Activated naive CD4-positive, alpha-beta T cell treated with anti-CD3 and anti-CD28 coated beads, Interleukin-2, amount 50 U/mL, for 24 hours (primary cell): ENCODE data around the gene TMEM89.

ENCODE experiments used
- H3K27ac Mint-ChIP-seq: one replicate; pipeline ENCODE4 v1.8.0; 2021; ENCODE audit warnings: mild to moderate bottlenecking, mixed read lengths
- H3K27me3 Mint-ChIP-seq: one replicate; pipeline ENCODE4 v1.8.0; 2021; ENCODE audit warnings: mixed read lengths
- H3K36me3 Mint-ChIP-seq: one replicate; pipeline ENCODE4 v1.8.0; 2021; ENCODE audit warnings: mixed read lengths
- H3K4me1 Mint-ChIP-seq: one replicate; pipeline ENCODE4 v1.8.0; 2021; ENCODE audit warnings: mixed read lengths
- H3K4me3 Mint-ChIP-seq: one replicate; pipeline ENCODE4 v1.8.0; 2021; ENCODE audit warnings: mild to moderate bottlenecking, mixed read lengths
- H3K9me3 Mint-ChIP-seq: one replicate; pipeline ENCODE4 v1.8.0; 2021; ENCODE audit warnings: mixed read lengths

TMEM89 gene

GRCh38 chr3:48601622-48601994 is 20.0 kb downstream of the TMEM89 start:
- H3K4me1 Mint-ChIP-seq = no peaks in the 10 kb centered on the region
- no peak overlapping the region for H3K4me3 Mint-ChIP-seq
- H3K9me3 Mint-ChIP-seq = no peaks in the 10 kb centered on the region
- no peaks in the 10 kb centered on the region for H3K27me3 Mint-ChIP-seq
- H3K36me3 Mint-ChIP-seq = peaks cover 7% of the 10 kb centered on the region
- no peak overlapping the region for H3K27ac Mint-ChIP-seq

- Mint-ChIP-seq H3K4me3 (no peak overlapping the region), H3K4me1 (no peaks in the 10 kb centered on the region), H3K9me3 (no peaks in the 10 kb centered on the region), H3K27ac (no peak overlapping the region), H3K27me3 (no peaks in the 10 kb centered on the region), H3K36me3 (peaks cover 7% of the 10 kb centered on the region)
Measured at GRCh38 chr3:48600711-48601621, 20.6 kb downstream of the TMEM89 start.

- H3K27me3 Mint-ChIP-seq = no peaks in the 10 kb centered on the region
- H3K4me1 Mint-ChIP-seq = no peaks in the 10 kb centered on the region
- H3K36me3 Mint-ChIP-seq = peaks cover 7% of the 10 kb centered on the region
- no peak overlapping the region for H3K4me3 Mint-ChIP-seq
- H3K9me3 Mint-ChIP-seq = no peaks in the 10 kb centered on the region
- H3K27ac Mint-ChIP-seq = no peak overlapping the region
Measured at GRCh38 chr3:48599509-48600285, 21.9 kb downstream of the TMEM89 start.

DNA sequence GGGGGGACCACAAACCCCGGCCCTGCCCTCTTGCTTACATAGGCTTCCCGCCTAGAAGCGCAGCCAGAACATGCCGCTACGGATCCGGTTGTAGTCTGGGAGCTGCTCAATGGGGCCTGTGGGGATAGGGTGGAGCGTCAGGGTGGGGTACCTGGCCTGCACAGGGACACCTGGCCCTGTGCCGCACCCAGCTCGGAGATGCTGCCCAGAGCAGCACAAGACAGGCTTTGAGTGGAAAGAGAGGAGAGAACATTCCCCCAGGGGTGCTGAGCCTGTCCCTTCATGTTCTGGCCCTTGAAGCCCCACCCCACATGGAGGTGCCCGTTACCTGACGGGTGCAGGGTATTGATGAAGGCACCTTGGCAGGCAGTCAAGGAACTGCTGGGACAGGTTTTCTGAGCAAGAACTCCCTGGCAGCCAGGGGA is 22.5 kb downstream of the TMEM89 start:
- no peaks in the 10 kb centered on the region for H3K9me3 Mint-ChIP-seq
- H3K4me3 Mint-ChIP-seq = no peak overlapping the region
- H3K36me3 Mint-ChIP-seq = peaks cover 6% of the 10 kb centered on the region
- peaks cover 2% of the 10 kb centered on the region for H3K27me3 Mint-ChIP-seq
- H3K4me1 Mint-ChIP-seq = no peaks in the 10 kb centered on the region
- H3K27ac Mint-ChIP-seq = no peak overlapping the region

GRCh38 chr3:48598323-48599076 is 23.1 kb downstream of the TMEM89 start:
- Mint-ChIP-seq H3K36me3 (peaks cover 6% of the 10 kb centered on the region), H3K27me3 (peaks cover 2% of the 10 kb centered on the region), H3K27ac (no peak overlapping the region), H3K4me1 (no peaks in the 10 kb centered on the region), H3K9me3 (no peaks in the 10 kb centered on the region), H3K4me3 (no peak overlapping the region)

GRCh38 chr3:48597408-48597800 is 24.2 kb downstream of the TMEM89 start:
- Mint-ChIP-seq H3K4me3 (no peak overlapping the region), H3K4me1 (no peaks in the 10 kb centered on the region), H3K9me3 (no peaks in the 10 kb centered on the region), H3K27ac (peak overlapping the region; percentile 41), H3K27me3 (peaks cover 4% of the 10 kb centered on the region), H3K36me3 (peaks cover 2% of the 10 kb centered on the region)

GRCh38 chr3:48596676-48597407 is 24.7 kb downstream of the TMEM89 start:
- H3K27ac Mint-ChIP-seq = no peak overlapping the region
- H3K4me1 Mint-ChIP-seq = no peaks in the 10 kb centered on the region
- H3K36me3 Mint-ChIP-seq = no peaks in the 10 kb centered on the region
- no peaks in the 10 kb centered on the region for H3K9me3 Mint-ChIP-seq
- H3K27me3 Mint-ChIP-seq = peaks cover 4% of the 10 kb centered on the region
- no peak overlapping the region for H3K4me3 Mint-ChIP-seq

DNA sequence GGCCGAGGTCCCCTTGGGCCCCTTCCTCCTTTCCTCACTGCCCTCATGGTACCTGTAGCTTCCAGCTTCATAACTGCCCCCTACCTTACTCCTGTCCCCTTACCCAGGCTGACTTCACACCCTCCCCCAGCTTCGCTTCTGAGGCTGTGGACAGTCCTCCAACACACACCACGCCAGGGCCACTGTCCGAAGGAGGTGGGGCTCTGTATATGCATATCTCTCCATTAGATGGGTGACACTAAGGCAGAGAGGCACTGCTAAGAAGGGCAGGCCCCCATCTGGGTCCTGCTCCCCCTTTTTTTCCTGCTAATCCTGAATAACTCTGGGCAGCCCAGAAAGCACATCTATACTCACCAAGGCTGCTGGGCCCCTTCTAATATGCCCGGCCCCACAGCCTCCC is 25.4 kb downstream of the TMEM89 start:
- no peak overlapping the region for H3K27ac Mint-ChIP-seq
- no peaks in the 10 kb centered on the region for H3K36me3 Mint-ChIP-seq
- no peak overlapping the region for H3K4me3 Mint-ChIP-seq
- H3K27me3 Mint-ChIP-seq = peaks cover 4% of the 10 kb centered on the region
- H3K4me1 Mint-ChIP-seq = no peaks in the 10 kb centered on the region
- no peaks in the 10 kb centered on the region for H3K9me3 Mint-ChIP-seq

DNA sequence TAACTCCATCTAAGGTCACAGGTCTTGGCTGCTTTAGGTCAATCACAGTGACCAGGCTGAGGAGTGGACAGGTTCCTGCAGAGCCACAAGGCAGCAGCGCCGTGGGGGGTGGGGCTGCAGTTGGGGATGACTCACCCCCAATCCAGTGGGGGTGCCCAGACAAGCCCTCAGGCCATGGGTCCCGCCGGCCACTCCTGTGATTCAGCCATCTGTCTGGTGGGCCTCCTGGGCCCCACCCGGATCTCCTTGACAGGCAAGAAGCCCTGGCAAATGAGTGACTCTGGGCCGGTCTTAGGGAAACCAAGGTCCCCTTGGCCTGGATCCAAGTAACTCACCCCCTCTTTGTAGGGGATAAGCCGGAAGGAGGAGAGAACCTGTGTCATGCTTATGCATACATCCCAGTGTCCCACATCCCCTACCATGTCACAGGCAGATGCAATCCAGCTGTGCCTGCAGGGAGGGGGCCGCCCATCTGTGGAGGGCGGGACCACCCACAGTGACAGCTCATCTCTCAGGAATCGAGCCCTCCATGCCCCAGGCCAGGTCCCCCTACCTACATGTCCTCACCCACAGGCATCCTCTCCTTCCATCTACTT is 25.9 kb downstream of the TMEM89 start:
- Mint-ChIP-seq H3K27ac (no peak overlapping the region), H3K36me3 (no peaks in the 10 kb centered on the region), H3K4me1 (no peaks in the 10 kb centered on the region), H3K9me3 (no peaks in the 10 kb centered on the region), H3K27me3 (peaks cover 7% of the 10 kb centered on the region), H3K4me3 (no peak overlapping the region)

GRCh38 chr3:48595075-48595525 is 26.5 kb downstream of the TMEM89 start, which contains the start of gene COL7A1:
COL7A1 (minus strand) TSS chr3:48595329; CDS start chr3:48595159, 170 bp downstream.
- H3K27ac Mint-ChIP-seq = no peak within 1 kb of the TSS
- no peaks in the 10 kb centered on the region for H3K4me1 Mint-ChIP-seq

GRCh38 chr3:48594417-48595049 is 27.0 kb downstream of the TMEM89 start:
- H3K36me3 Mint-ChIP-seq = no peaks in the 10 kb centered on the region
- no peaks in the 10 kb centered on the region for H3K9me3 Mint-ChIP-seq
- no peak overlapping the region for H3K27ac Mint-ChIP-seq
- H3K4me1 Mint-ChIP-seq = no peaks in the 10 kb centered on the region
- peak overlapping the region; percentile 11 for H3K4me3 Mint-ChIP-seq
- peaks cover 7% of the 10 kb centered on the region for H3K27me3 Mint-ChIP-seq

More at GRCh38 chr3:48595075-48595525, 26.5 kb downstream of the TMEM89 start, which contains the start of gene COL7A1:
- Mint-ChIP-seq H3K4me3 (peak within 1 kb of the TSS; percentile 11), H3K9me3 (no peaks in the 10 kb centered on the region), H3K27me3 (peaks cover 7% of the 10 kb centered on the region), H3K36me3 (no peaks in the 10 kb centered on the region)

GRCh38 chr3:48593337-48593736 is 28.2 kb downstream of the TMEM89 start:
- H3K27ac Mint-ChIP-seq = no peak overlapping the region
- H3K36me3 Mint-ChIP-seq = no peaks in the 10 kb centered on the region
- no peaks in the 10 kb centered on the region for H3K4me1 Mint-ChIP-seq
- no peak overlapping the region for H3K4me3 Mint-ChIP-seq
- peaks cover 12% of the 10 kb centered on the region for H3K27me3 Mint-ChIP-seq
- no peaks in the 10 kb centered on the region for H3K9me3 Mint-ChIP-seq

DNA sequence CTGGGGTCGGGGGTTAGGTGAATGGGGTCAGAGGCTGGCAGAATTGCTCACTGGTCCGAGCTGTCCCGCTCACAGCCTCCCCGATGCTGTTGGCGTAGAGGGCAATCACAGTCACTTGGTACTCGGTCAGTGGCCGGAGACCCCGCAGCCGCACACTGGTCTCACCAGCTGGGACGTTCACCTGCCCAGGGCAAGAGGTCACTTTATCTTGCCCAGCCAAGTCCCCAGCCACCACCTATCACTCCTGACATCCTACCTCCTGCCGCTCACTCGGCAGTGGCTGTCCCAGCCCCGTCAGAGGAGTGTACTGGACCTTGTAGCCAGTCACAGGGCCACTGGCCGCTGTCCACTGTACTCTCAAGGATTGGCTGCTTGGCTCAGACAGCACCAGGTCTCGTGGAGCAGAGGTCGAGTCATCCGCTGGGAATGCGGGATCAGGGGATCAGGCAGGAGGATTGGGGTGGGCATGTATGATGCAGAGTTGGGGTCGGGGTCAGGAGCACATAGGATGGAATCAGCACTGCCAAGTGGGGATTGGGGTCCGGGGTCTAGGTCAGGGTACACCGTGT is 29.0 kb downstream of the TMEM89 start:
- H3K36me3 Mint-ChIP-seq = no peaks in the 10 kb centered on the region
- no peak overlapping the region for H3K27ac Mint-ChIP-seq
- no peaks in the 10 kb centered on the region for H3K4me1 Mint-ChIP-seq
- H3K4me3 Mint-ChIP-seq = no peak overlapping the region
- peaks cover 15% of the 10 kb centered on the region for H3K27me3 Mint-ChIP-seq
- H3K9me3 Mint-ChIP-seq = no peaks in the 10 kb centered on the region
